Duodenal mucosa (tissue), 2 donors: ENCODE measurements around the gene LGALS3.

Experiments used
- H3K27ac ChIP-seq: one replicate; pipeline ENCODE4 v1.7.0; 2013; ENCODE audit warnings: low read depth, low read length
- H3K27me3 ChIP-seq, 2 donors: one replicate each; pipeline ENCODE4 v1.7.0; 2013; ENCODE audit warnings: low read length in 2 of 2, control low read depth in 1 of 2; ENCODE audit not compliant: insufficient read depth in 2 of 2, control insufficient read depth in 1 of 2
- H3K36me3 ChIP-seq, 2 donors: one replicate each; pipeline ENCODE4 v1.7.0; 2013; ENCODE audit warnings: low read length in 2 of 2, control low read depth in 1 of 2; ENCODE audit not compliant: insufficient read depth in 2 of 2, control insufficient read depth in 1 of 2
- H3K4me1 ChIP-seq, 2 donors: one replicate each; pipeline ENCODE4 v1.7.0; 2013; ENCODE audit warnings: low read length in 2 of 2, control low read depth in 1 of 2; ENCODE audit not compliant: insufficient read depth in 2 of 2, control insufficient read depth in 1 of 2
- H3K4me3 ChIP-seq, 2 donors: one replicate each; pipeline ENCODE4 v1.7.0; 2013; ENCODE audit warnings: low read length in 2 of 2, low read depth in 1 of 2
- H3K9ac ChIP-seq, 2 donors: one replicate each; pipeline ENCODE4 v1.7.0; 2013; ENCODE audit warnings: low read length in 2 of 2, low read depth in 1 of 2
- H3K9me3 ChIP-seq, 2 donors: one replicate each; pipeline ENCODE4 v1.7.0; 2013; ENCODE audit warnings: low read length in 2 of 2, control low read depth in 1 of 2; ENCODE audit not compliant: control insufficient read depth in 1 of 2

The LGALS3 gene

GRCh38 chr14:55099756-55100155 lies 29.3 kb upstream of the LGALS3 start:
- Histone ChIP-seq H3K36me3 (no peaks in the 10 kb centered on the region), H3K4me3 (no peak overlapping the region), H3K27ac (no peak overlapping the region), H3K27me3 (no peaks in the 10 kb centered on the region), H3K4me1 (peaks cover 51 to 62% of the 10 kb centered on the region in 2 donors), H3K9ac (no peak overlapping the region), H3K9me3 (peaks cover 0 to 6% of the 10 kb centered on the region in 2 donors)

- Histone ChIP-seq H3K9ac (peak overlapping the region in 1 of 2 donors; percentile 77), H3K36me3 (no peaks in the 10 kb centered on the region), H3K9me3 (peaks cover 0 to 6% of the 10 kb centered on the region in 2 donors), H3K27ac (peak overlapping the region; percentile 59), H3K4me1 (peaks cover 51 to 73% of the 10 kb centered on the region in 2 donors), H3K4me3 (no peak overlapping the region), H3K27me3 (no peaks in the 10 kb centered on the region)
These were observed 27.4 kb upstream of the LGALS3 start for GRCh38 chr14:55101698-55102097.

GRCh38 chr14:55102141-55102621 lies 26.9 kb upstream of the LGALS3 start:
- Histone ChIP-seq H3K9me3 (peaks cover 0 to 6% of the 10 kb centered on the region in 2 donors), H3K4me1 (peaks cover 50 to 70% of the 10 kb centered on the region in 2 donors), H3K4me3 (no peak overlapping the region), H3K27ac (peak overlapping the region; percentile 91), H3K27me3 (no peaks in the 10 kb centered on the region), H3K36me3 (no peaks in the 10 kb centered on the region), H3K9ac (peak overlapping the region; percentile 44 to 77)

- peak overlapping the region; percentile 91 for H3K27ac ChIP-seq
- peaks cover 48 to 70% of the 10 kb centered on the region in 2 donors for H3K4me1 ChIP-seq
- peak overlapping the region; percentile 34 to 59 for H3K4me3 ChIP-seq
- H3K9me3 ChIP-seq: peaks cover 0 to 6% of the 10 kb centered on the region in 2 donors
- H3K9ac ChIP-seq: peak overlapping the region; percentile 63 to 77
- no peaks in the 10 kb centered on the region for H3K27me3 ChIP-seq
- H3K36me3 ChIP-seq: no peaks in the 10 kb centered on the region
These were observed 25.9 kb upstream of the LGALS3 start for GRCh38 chr14:55103005-55103640.

GRCh38 chr14:55103971-55104954 lies 24.8 kb upstream of the LGALS3 start:
- no peak overlapping the region for H3K4me3 ChIP-seq
- H3K36me3 ChIP-seq: no peaks in the 10 kb centered on the region
- H3K27me3 ChIP-seq: no peaks in the 10 kb centered on the region
- H3K9me3 ChIP-seq: peaks cover 0 to 6% of the 10 kb centered on the region in 2 donors
- H3K27ac ChIP-seq: peak overlapping the region; percentile 91
- peaks cover 43 to 65% of the 10 kb centered on the region in 2 donors for H3K4me1 ChIP-seq
- peak overlapping the region; percentile 63 to 77 for H3K9ac ChIP-seq

GRCh38 chr14:55105991-55106390 lies 23.1 kb upstream of the LGALS3 start:
- H3K27me3 ChIP-seq: no peaks in the 10 kb centered on the region
- H3K4me3 ChIP-seq: no peak overlapping the region
- H3K4me1 ChIP-seq: peaks cover 43 to 59% of the 10 kb centered on the region in 2 donors
- H3K27ac ChIP-seq: no peak overlapping the region
- H3K9me3 ChIP-seq: peaks cover 0 to 6% of the 10 kb centered on the region in 2 donors
- H3K36me3 ChIP-seq: no peaks in the 10 kb centered on the region
- H3K9ac ChIP-seq: no peak overlapping the region

- Histone ChIP-seq H3K4me1 (peaks cover 29 to 42% of the 10 kb centered on the region in 2 donors), H3K9ac (peak overlapping the region; percentile 25 to 64), H3K4me3 (peak overlapping the region in 1 of 2 donors; percentile 19), H3K27ac (peak overlapping the region; percentile 95), H3K27me3 (no peaks in the 10 kb centered on the region), H3K9me3 (peaks cover 0 to 6% of the 10 kb centered on the region in 2 donors), H3K36me3 (no peaks in the 10 kb centered on the region)
These were observed 21.1 kb upstream of the LGALS3 start for GRCh38 chr14:55107766-55108554.

- H3K27ac ChIP-seq: no peak overlapping the region
- H3K4me1 ChIP-seq: peaks cover 17 to 32% of the 10 kb centered on the region in 2 donors
- no peaks in the 10 kb centered on the region for H3K9me3 ChIP-seq
- H3K36me3 ChIP-seq: no peaks in the 10 kb centered on the region
- no peak overlapping the region for H3K4me3 ChIP-seq
- H3K27me3 ChIP-seq: no peaks in the 10 kb centered on the region
- H3K9ac ChIP-seq: no peak overlapping the region
These were observed 19.2 kb upstream of the LGALS3 start for GRCh38 chr14:55109836-55110235.

GRCh38 chr14:55111122-55111708 lies 17.8 kb upstream of the LGALS3 start:
- no peak overlapping the region for H3K27ac ChIP-seq

More at GRCh38 chr14:55111122-55111708, 17.8 kb upstream of the LGALS3 start:
- Histone ChIP-seq H3K36me3 (no peaks in the 10 kb centered on the region), H3K9me3 (no peaks in the 10 kb centered on the region), H3K27me3 (no peaks in the 10 kb centered on the region), H3K4me3 (no peak overlapping the region), H3K9ac (no peak overlapping the region), H3K4me1 (peaks cover 22 to 36% of the 10 kb centered on the region in 2 donors)
